MM.1S (cell line): ENCODE measurements around the gene AGAP1.

ENCODE experiments used
- CTCF ChIP-seq: fragments of 300-600 bp; sonication (generic); IDR thresholded peaks from 2 replicates; pipeline ENCODE4 v1.5.1; 2016; ENCODE audit warnings: antibody characterized with exemption, low read length, mixed read lengths
- EZH2 ChIP-seq: fragments of 300-600 bp; sonication (generic); optimal IDR thresholded peaks from 2 replicates; pipeline ENCODE3; 2017; ENCODE audit warnings: low read depth, mild to moderate bottlenecking, antibody characterized with exemption, low read length, mixed read lengths

GRCh38 chr2:235757212-235757611 lies 263.4 kb downstream of the AGAP1 start:
- TF ChIP-seq CTCF = no peak
- no peak for TF ChIP-seq EZH2
